Natural killer cell (primary cell): ENCODE results near the gene RAB8B. TPM values are rescaled to one million over a fixed set of nuclear protein-coding genes. Genes with fewer than 3 reads are reported as not detected.

Source experiments
- ATAC-seq, 3 donors: fragments of 150-1000 bp in 2 of 3; fragments of 200-7000 bp in 1 of 3; cut with Tn5 transposase; 1 replicate in 1 of 3; 2 replicates in 2 of 3; pipeline ENCODE4 v1.10.0; 2021; ENCODE audit warnings: mild to moderate bottlenecking in 2 of 3, moderate library complexity in 2 of 3
- DNase-seq, 2 donors: peaks; one replicate each; pipeline versions ENCODE4 v3.0.0 to v3.0.0-alpha.2; 2013 to 2021; ENCODE audit warnings: mixed read lengths in 1 of 2
- H3K27ac ChIP-seq: one replicate; pipeline ENCODE4 v1.5.1; 2013; ENCODE audit warnings: mild to moderate bottlenecking, low read length
- H3K27me3 ChIP-seq: one replicate; pipeline ENCODE4 v1.6.1; 2013; ENCODE audit warnings: low read length; ENCODE audit not compliant: control insufficient read depth, insufficient read depth
- H3K36me3 ChIP-seq: one replicate; pipeline ENCODE4 v1.6.1; 2013; ENCODE audit warnings: low read length; ENCODE audit not compliant: control insufficient read depth, insufficient read depth
- H3K4me1 ChIP-seq: one replicate; pipeline ENCODE4 v1.6.1; 2013; ENCODE audit warnings: low read length; ENCODE audit not compliant: control insufficient read depth, insufficient read depth
- H3K4me3 ChIP-seq: one replicate; pipeline ENCODE4 v1.5.1; 2013; ENCODE audit warnings: low read length
- H3K9me3 ChIP-seq: one replicate; pipeline ENCODE4 v1.6.1; 2013; ENCODE audit warnings: low read length; ENCODE audit not compliant: control insufficient read depth, insufficient read depth
- H3K27ac Mint-ChIP-seq, 2 donors: one replicate each; pipeline ENCODE4 v1.8.0; 2022; ENCODE audit warnings: mild to moderate bottlenecking in 2 of 2, mixed read lengths in 2 of 2, moderate library complexity in 1 of 2
- H3K27me3 Mint-ChIP-seq, 2 donors: one replicate each; pipeline ENCODE4 v1.8.0; 2022; ENCODE audit warnings: low read depth in 2 of 2, mixed read lengths in 2 of 2
- H3K36me3 Mint-ChIP-seq: one replicate; pipeline ENCODE4 v1.8.0; 2022; ENCODE audit warnings: mixed read lengths
- H3K4me1 Mint-ChIP-seq, 2 donors: one replicate each; pipeline ENCODE4 v1.8.0; 2022; ENCODE audit warnings: mixed read lengths in 2 of 2
- H3K4me3 Mint-ChIP-seq: one replicate; pipeline ENCODE4 v1.8.0; 2022; ENCODE audit warnings: mild to moderate bottlenecking, moderate library complexity, mixed read lengths
- H3K9me3 Mint-ChIP-seq, 2 donors: one replicate each; pipeline ENCODE4 v1.8.0; 2022; ENCODE audit warnings: mixed read lengths in 2 of 2
- WGBS: methylation state at CpG from one replicate; pipeline ENCODE4 v1.1.7; 2013; ENCODE audit warnings: missing lambda C conversion rate; ENCODE audit not compliant: insufficient coverage; 5-methylcytosine and 5-hydroxymethylcytosine counted together
- intact Hi-C: fragments of 100-400 bp; cut with micrococcal nuclease; formaldehyde crosslinking; loops from one replicate; pipeline ENCODE4 v1.14.2; 2022
- total RNA-seq, 4 donors: library from RNA; stranded (reverse); fragments of 120-200 nt in 1 of 4; gene quantifications; one replicate each; pipeline versions ENCODE4 v1.2.3 to v1.2.4, GENCODE V29; 2013 to 2022
- TF ChIP-seq, protein P1 (sequence below): fragments of 200-600 bp; IDR thresholded peaks from one replicate; pipeline ENCODE4 v1.8.0; 2022; ENCODE audit warnings: antibody characterized with exemption

The RAB8B gene
- total RNA-seq, 3 donors from 2014 or later (not counting 1 experiment from before 2014, with no cell fraction given) = 128 to 155 (median 137) TPM

DNA sequence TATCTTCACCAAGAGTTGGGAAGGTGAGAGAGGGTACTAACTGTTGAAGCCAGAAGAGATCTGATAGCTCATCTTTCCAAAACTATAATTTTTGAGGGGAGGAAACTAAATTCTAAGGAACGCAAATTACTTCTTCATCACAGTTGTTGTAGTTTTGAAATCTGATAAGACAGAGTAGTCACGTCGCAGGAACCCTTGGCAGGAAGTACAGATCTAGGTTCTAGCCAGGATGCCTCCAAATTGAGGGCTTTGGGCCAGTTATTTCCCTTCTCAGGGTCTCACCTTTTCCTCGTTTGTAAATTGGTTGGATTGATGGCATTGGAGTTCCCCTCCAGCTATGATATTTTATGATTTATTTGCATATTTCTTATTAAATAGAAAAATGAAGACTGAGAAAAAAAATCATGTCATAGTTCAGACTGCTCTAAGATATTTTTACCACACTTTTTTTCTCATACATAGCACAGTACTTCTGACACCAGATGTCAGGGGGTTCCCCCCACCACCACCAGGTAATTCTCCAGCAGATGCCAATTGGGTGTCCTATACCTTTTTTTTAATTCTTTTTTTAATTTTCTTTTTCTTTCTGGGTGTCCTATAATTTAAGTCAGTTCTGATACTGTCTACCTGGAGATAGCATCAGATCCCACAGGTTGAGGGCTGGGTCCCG lies 55.7 kb downstream of the RAB8B start:
- peaks cover 9% of the 10 kb centered on the region for H3K36me3 Mint-ChIP-seq
- intact Hi-C loops = loop anchor here (5.0 kb wide), 2 partner anchors 33 to 88 kb away; partner anchors contain the start of gene RPS27L
- Histone ChIP-seq H3K36me3 (peaks cover 37% of the 10 kb centered on the region), H3K27ac (peak overlapping the region; percentile 43), H3K4me3 (no peak overlapping the region), H3K27me3 (no peaks in the 10 kb centered on the region), H3K4me1 (peaks cover 23% of the 10 kb centered on the region), H3K9me3 (no peaks in the 10 kb centered on the region)
- H3K4me3 Mint-ChIP-seq = peak overlapping the region; percentile 19
- H3K27me3 Mint-ChIP-seq = no peaks in the 10 kb centered on the region
- ATAC-seq (peak; percentile 52 to 63 (median 56)), DNase-seq (peak in 1 of 2 donors; percentile 65)
- H3K9me3 Mint-ChIP-seq = no peaks in the 10 kb centered on the region
- H3K4me1 Mint-ChIP-seq = peaks cover 78% of the 10 kb centered on the region in 2 donors
- TF ChIP-seq, protein P1, sequence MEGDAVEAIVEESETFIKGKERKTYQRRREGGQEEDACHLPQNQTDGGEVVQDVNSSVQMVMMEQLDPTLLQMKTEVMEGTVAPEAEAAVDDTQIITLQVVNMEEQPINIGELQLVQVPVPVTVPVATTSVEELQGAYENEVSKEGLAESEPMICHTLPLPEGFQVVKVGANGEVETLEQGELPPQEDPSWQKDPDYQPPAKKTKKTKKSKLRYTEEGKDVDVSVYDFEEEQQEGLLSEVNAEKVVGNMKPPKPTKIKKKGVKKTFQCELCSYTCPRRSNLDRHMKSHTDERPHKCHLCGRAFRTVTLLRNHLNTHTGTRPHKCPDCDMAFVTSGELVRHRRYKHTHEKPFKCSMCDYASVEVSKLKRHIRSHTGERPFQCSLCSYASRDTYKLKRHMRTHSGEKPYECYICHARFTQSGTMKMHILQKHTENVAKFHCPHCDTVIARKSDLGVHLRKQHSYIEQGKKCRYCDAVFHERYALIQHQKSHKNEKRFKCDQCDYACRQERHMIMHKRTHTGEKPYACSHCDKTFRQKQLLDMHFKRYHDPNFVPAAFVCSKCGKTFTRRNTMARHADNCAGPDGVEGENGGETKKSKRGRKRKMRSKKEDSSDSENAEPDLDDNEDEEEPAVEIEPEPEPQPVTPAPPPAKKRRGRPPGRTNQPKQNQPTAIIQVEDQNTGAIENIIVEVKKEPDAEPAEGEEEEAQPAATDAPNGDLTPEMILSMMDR = no peak
- whole genome bisulfite sequencing = 53% methylated on average over 3 of the region's 5 CpGs
- peak overlapping the region; percentile 83 to 89 for H3K27ac Mint-ChIP-seq

DNA sequence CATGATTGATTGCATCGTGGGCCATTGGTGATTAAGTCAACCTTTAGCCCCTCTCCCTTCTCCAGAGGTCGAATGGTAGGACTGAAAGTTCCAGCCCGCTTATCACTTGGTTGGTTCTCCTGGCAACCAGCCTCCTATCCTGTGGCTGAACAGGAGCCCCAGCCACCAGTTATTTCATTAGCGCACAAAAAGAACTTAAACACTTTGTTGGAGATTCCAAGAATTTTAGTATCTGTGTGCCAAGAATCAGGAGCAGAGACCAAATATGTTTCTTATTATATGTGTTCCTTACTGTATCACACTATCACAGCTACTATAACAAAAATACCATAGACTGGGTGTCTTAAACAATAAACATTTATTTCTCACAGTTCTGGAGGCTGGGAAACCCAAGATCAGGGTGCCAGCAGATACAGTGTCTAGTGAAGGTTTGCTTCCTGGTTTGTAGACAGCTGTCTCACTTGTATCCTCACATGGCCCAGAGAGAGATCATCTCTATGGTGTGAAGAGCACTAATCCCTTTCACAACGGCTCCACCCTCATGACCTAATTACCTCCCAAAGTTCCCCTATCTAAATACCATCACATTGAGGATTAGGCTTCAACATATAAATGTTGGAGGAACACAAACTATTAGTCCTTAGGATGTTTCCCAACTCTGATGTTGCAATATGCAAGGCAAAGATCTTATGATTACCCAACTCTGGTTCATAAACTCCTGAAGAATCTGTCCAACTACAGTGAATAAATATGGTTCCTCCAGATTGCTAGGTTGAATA lies 57.5 kb downstream of the RAB8B start:
- intact Hi-C loops = loop anchor here (1.0 to 5.0 kb wide), 3 partner anchors 35 to 90 kb away; partner anchors contain the start of gene RPS27L

DNA sequence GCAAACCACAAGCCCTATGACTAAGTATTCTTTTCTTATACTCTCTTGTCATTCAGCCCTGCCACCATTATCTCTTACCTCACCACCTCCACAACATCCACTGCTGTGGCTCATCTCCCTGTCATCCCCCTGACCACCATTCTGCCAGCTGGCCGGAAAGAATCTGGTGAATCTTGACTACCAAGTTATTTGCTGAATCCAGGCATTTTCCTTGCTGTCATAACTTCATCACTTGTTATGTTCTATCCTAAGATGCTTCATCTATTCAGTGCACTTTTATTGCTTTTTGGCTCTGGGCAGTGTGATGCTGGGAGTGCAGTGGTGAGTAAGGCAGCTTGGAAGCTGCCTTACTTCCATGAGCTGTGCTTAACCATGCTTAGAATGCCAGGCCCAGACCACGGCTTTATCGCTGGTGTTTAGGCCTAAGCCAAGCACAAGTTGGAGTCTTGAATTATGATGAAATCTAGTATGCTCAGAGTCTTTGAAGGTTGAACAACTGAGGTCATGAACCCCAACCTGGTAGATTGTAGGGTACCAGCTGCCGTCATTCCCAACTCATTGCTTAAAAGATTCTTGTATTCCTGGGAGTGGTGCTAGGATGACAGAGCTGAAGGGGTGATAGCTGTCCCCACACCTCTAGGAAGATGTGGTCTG lies 61.0 kb downstream of the RAB8B start:
- peaks cover 76 to 82% of the 10 kb centered on the region in 2 donors for H3K4me1 Mint-ChIP-seq

More for the DNA sequence above, 57.5 kb downstream of the RAB8B start:
- TF ChIP-seq, protein P1 = no peak
- Histone ChIP-seq H3K27ac (peak overlapping the region; percentile 14), H3K4me3 (no peak overlapping the region), H3K4me1 (peaks cover 19% of the 10 kb centered on the region), H3K9me3 (no peaks in the 10 kb centered on the region), H3K27me3 (no peaks in the 10 kb centered on the region), H3K36me3 (peaks cover 54% of the 10 kb centered on the region)
- 83% methylated on average over 5 of the region's 5 CpGs for WGBS
- H3K27me3 Mint-ChIP-seq = no peaks in the 10 kb centered on the region
- H3K27ac Mint-ChIP-seq = peak overlapping the region; percentile 87 to 92
- peaks cover 83% of the 10 kb centered on the region in 2 donors for H3K4me1 Mint-ChIP-seq
- peaks cover 9% of the 10 kb centered on the region for H3K36me3 Mint-ChIP-seq
- H3K9me3 Mint-ChIP-seq = no peaks in the 10 kb centered on the region
- ATAC-seq = peak; percentile 81 to 90 (median 82)
- peak in 1 of 2 donors; percentile 38 for DNase-seq
- peak overlapping the region; percentile 52 for H3K4me3 Mint-ChIP-seq

More for the DNA sequence above, 61.0 kb downstream of the RAB8B start:
- peaks cover 9% of the 10 kb centered on the region for H3K36me3 Mint-ChIP-seq
- Histone ChIP-seq H3K4me1 (peaks cover 15% of the 10 kb centered on the region), H3K9me3 (no peaks in the 10 kb centered on the region), H3K27me3 (no peaks in the 10 kb centered on the region), H3K27ac (no peak overlapping the region), H3K4me3 (no peak overlapping the region), H3K36me3 (peaks cover 71% of the 10 kb centered on the region)
- ATAC-seq (no peak), DNase-seq (no peak)
- WGBS = 95% methylated on average over 4 of the region's 4 CpGs
- TF ChIP-seq, protein P1 = no peak
- no peaks in the 10 kb centered on the region for H3K27me3 Mint-ChIP-seq
- peak overlapping the region; percentile 79 to 92 for H3K27ac Mint-ChIP-seq
- intact Hi-C loops = no loop called here
- H3K4me3 Mint-ChIP-seq = no peak overlapping the region
- no peaks in the 10 kb centered on the region for H3K9me3 Mint-ChIP-seq
